H1 (cell line): ENCODE data around the gene USP13. TPM values are rescaled to one million over a fixed set of nuclear protein-coding genes. Genes with fewer than 3 reads are reported as not detected.

Source experiments
- CTCF ChIA-PET: fragments of 300-600 bp; sonication (Branson Sonifier 250); formaldehyde crosslinking; loops from one replicate; lab custom pipeline; 2021; ENCODE audit not compliant: partially characterized antibody; lab: Charles Lee
- POLR2A ChIA-PET: fragments of 300-600 bp; sonication (Branson Sonifier 250); formaldehyde crosslinking; loops from one replicate; lab custom pipeline; 2021; ENCODE audit warnings: inconsistent platforms; ENCODE audit not compliant: partially characterized antibody; lab: Charles Lee
- DNase-seq, 2 experiments: peaks; one replicate each; pipeline versions ENCODE4 v3.0.0 to v3.0.0-alpha.2; 2010 to 2022; ENCODE audit warnings: low spot score in 2 of 2, low read depth in 1 of 2, mixed read lengths in 1 of 2
- FAIRE-seq: peaks from 2 replicates; lab custom pipeline; 2011; peaks lifted over from hg19 to GRCh38; lab: Jason Lieb, UNC
- H2AFZ ChIP-seq: 2 replicates; pipeline ENCODE4 v1.8.1; 2012; ENCODE audit warnings: low read length, inconsistent platforms
- H2AK5ac ChIP-seq: 2 replicates; pipeline ENCODE4 v1.6.1; 2013; ENCODE audit warnings: low read depth, low read length
- H2BK120ac ChIP-seq: replicated peaks from 2 replicates; pipeline ENCODE3; 2013; ENCODE audit warnings: low read depth, low read length, inconsistent platforms
- H2BK12ac ChIP-seq: 2 replicates; pipeline ENCODE4 v1.6.1; 2013; ENCODE audit warnings: low read depth, low read length
- H2BK15ac ChIP-seq: 2 replicates; pipeline ENCODE4 v1.6.1; 2013; ENCODE audit warnings: low read length
- H2BK20ac ChIP-seq: 2 replicates; pipeline ENCODE4 v1.6.1; 2013; ENCODE audit warnings: low read length
- H2BK5ac ChIP-seq: 2 replicates; pipeline ENCODE4 v1.6.1; 2013; ENCODE audit warnings: low read depth, low read length
- H3K14ac ChIP-seq: 2 replicates; pipeline ENCODE4 v1.6.1; 2013; ENCODE audit warnings: inconsistent platforms; ENCODE audit not compliant: insufficient read length
- H3K18ac ChIP-seq: 2 replicates; pipeline ENCODE4 v1.6.1; 2013; ENCODE audit warnings: low read length; ENCODE audit errors: extremely low read depth
- H3K23ac ChIP-seq: 2 replicates; pipeline ENCODE4 v1.6.1; 2013; ENCODE audit warnings: inconsistent platforms; ENCODE audit not compliant: insufficient read length
- H3K23me2 ChIP-seq: 2 replicates; pipeline ENCODE4 v1.6.1; 2013; ENCODE audit warnings: low read depth, low read length
- H3K27ac ChIP-seq: 2 replicates; pipeline ENCODE4 v1.6.1; 2011; ENCODE audit warnings: low read depth, low read length, inconsistent platforms
- H3K27me3 ChIP-seq, 4 experiments: replicated peaks in 1 of 4; 1 replicate in 1 of 4; 2 replicates in 3 of 4; pipeline versions ENCODE4 v1.6.1 to v1.8.1; 2011 to 2013; ENCODE audit warnings: low read length in 3 of 4, mild to moderate bottlenecking in 3 of 4, inconsistent platforms in 2 of 4, mixed read lengths in 2 of 4, moderate library complexity in 1 of 4; ENCODE audit not compliant: control insufficient read depth in 3 of 4, insufficient read depth in 3 of 4; ENCODE audit errors: extremely low read depth in 1 of 4
- H3K36me3 ChIP-seq, 4 experiments: 2 replicates each; pipeline versions ENCODE4 v1.6.1 to v1.8.1; 2011 to 2013; ENCODE audit warnings: mild to moderate bottlenecking in 4 of 4, low read length in 3 of 4, moderate library complexity in 2 of 4, control low read depth in 1 of 4, inconsistent platforms in 1 of 4; ENCODE audit not compliant: insufficient read depth in 4 of 4, control insufficient read depth in 2 of 4
- H3K4ac ChIP-seq: replicated peaks from 2 replicates; pipeline ENCODE3; 2013; ENCODE audit warnings: low read length, low read depth, mixed read lengths, inconsistent platforms; ENCODE audit not compliant: insufficient read length
- H3K4me1 ChIP-seq, 4 experiments: replicated peaks in 1 of 4; 1 replicate in 1 of 4; 2 replicates in 3 of 4; pipeline versions ENCODE4 v1.6.1 to v1.8.1; 2011 to 2013; ENCODE audit warnings: low read length in 3 of 4, inconsistent platforms in 2 of 4, mixed read lengths in 1 of 4; ENCODE audit not compliant: insufficient read depth in 4 of 4, control insufficient read depth in 3 of 4
- H3K4me2 ChIP-seq, 2 experiments: 2 replicates each; pipeline versions ENCODE4 v1.6.1 to v1.8.1; 2011 to 2013; ENCODE audit warnings: low read depth in 2 of 2, low read length in 2 of 2, control low read depth in 1 of 2, inconsistent platforms in 1 of 2, mild to moderate bottlenecking in 1 of 2; ENCODE audit not compliant: insufficient read depth in 1 of 2
- H3K4me3 ChIP-seq, 4 experiments: fragments of 200-600, 300-600 bp in 1 of 4; sonication (generic), shearing (Covaris generic), sonication (Bioruptor Twin) in 1 of 4; 2 replicates each; pipeline versions ENCODE4 v1.5.1 to v1.8.1; 2011 to 2016; ENCODE audit warnings: low read length in 4 of 4, low read depth in 3 of 4, control low read depth in 2 of 4, inconsistent platforms in 2 of 4, mild to moderate bottlenecking in 2 of 4, mixed read lengths in 1 of 4, moderate library complexity in 1 of 4; ENCODE audit not compliant: insufficient read depth in 2 of 4; ENCODE audit errors: extremely low read depth in 1 of 4
- H3K56ac ChIP-seq: replicated peaks from 2 replicates; pipeline ENCODE3; 2013; ENCODE audit warnings: low read depth, mild to moderate bottlenecking, mixed read lengths, low read length, inconsistent platforms; ENCODE audit not compliant: insufficient read length
- H3K79me1 ChIP-seq: 2 replicates; pipeline ENCODE4 v1.6.1; 2013; ENCODE audit warnings: low read depth, low read length, control low read depth
- H3K79me2 ChIP-seq, 2 experiments: 2 replicates each; pipeline versions ENCODE4 v1.6.1 to v1.8.1; 2012 to 2013; ENCODE audit warnings: low read length in 2 of 2, mild to moderate bottlenecking in 2 of 2, inconsistent platforms in 1 of 2; ENCODE audit not compliant: insufficient read depth in 2 of 2, control insufficient read depth in 1 of 2
- H3K9ac ChIP-seq, 4 experiments: replicated peaks in 1 of 4; 1 replicate in 1 of 4; 2 replicates in 3 of 4; pipeline versions ENCODE4 v1.6.1 to v1.8.1; 2011 to 2013; ENCODE audit warnings: low read depth in 3 of 4, low read length in 3 of 4, control low read depth in 2 of 4, mild to moderate bottlenecking in 2 of 4, moderate library complexity in 2 of 4, inconsistent platforms in 1 of 4; ENCODE audit errors: extremely low read depth in 1 of 4
- H3K9me3 ChIP-seq, 2 experiments: 2 replicates each; pipeline versions ENCODE4 v1.6.1 to v1.8.1; 2012 to 2013; ENCODE audit warnings: mild to moderate bottlenecking in 2 of 2, moderate library complexity in 2 of 2, control low read depth in 1 of 2, inconsistent platforms in 1 of 2, low read depth in 1 of 2, low read length in 1 of 2, mixed read lengths in 1 of 2; ENCODE audit not compliant: insufficient read depth in 2 of 2
- H4K20me1 ChIP-seq, 2 experiments: replicated peaks in 1 of 2; 2 replicates each; pipeline versions ENCODE3 to v1.8.1; 2011 to 2013; ENCODE audit warnings: inconsistent platforms in 2 of 2, low read length in 2 of 2, mild to moderate bottlenecking in 1 of 2; ENCODE audit not compliant: insufficient read depth in 2 of 2, control insufficient read depth in 1 of 2
- H4K5ac ChIP-seq: 2 replicates; pipeline ENCODE4 v1.6.1; 2013; ENCODE audit warnings: low read length, low read depth, mixed read lengths, inconsistent platforms; ENCODE audit not compliant: insufficient read length
- H4K8ac ChIP-seq: 2 replicates; pipeline ENCODE4 v1.8.0; 2013; ENCODE audit warnings: mild to moderate bottlenecking, moderate library complexity, low read length, inconsistent platforms; ENCODE audit not compliant: insufficient read depth; ENCODE audit errors: extremely low read depth
- H4K91ac ChIP-seq: replicated peaks from 2 replicates; pipeline ENCODE3; 2013; ENCODE audit warnings: low read length, mixed read lengths, inconsistent platforms; ENCODE audit not compliant: insufficient read length
- CBX8 ChIP-seq: fragments of 300-800, 300-1000 bp; sonication (generic); IDR thresholded peaks from 2 replicates; pipeline ENCODE4 v1.7.1; 2016; ENCODE audit warnings: low read depth, low read length, borderline replicate concordance
- CHD1 ChIP-seq: IDR thresholded peaks from 2 replicates; pipeline ENCODE4 v1.6.1; 2012; ENCODE audit warnings: low read depth, low read length, improper control_type of control experiment
- CHD2 ChIP-seq: IDR thresholded peaks from 2 replicates; pipeline ENCODE4 v1.6.1; 2012; ENCODE audit warnings: low read length, improper control_type of control experiment
- CTBP2 ChIP-seq: IDR thresholded peaks from 2 replicates; pipeline ENCODE4 v1.7.0; 2011; ENCODE audit warnings: borderline replicate concordance, mild to moderate bottlenecking, moderate library complexity, mixed read lengths, low read length; ENCODE audit not compliant: insufficient read depth, insufficient read length
- EZH2 ChIP-seq: fragments of 200-600 bp; sonication (generic); IDR thresholded peaks from 2 replicates; pipeline ENCODE4 v1.7.1; 2012; ENCODE audit warnings: low read depth, mild to moderate bottlenecking, moderate library complexity, low read length, inconsistent platforms; ENCODE audit not compliant: severe bottlenecking
- HDAC2 ChIP-seq, 2 experiments: fragments of 300-600 bp in 1 of 2; sonication (generic) in 1 of 2; IDR thresholded peaks; 2 replicates each; pipeline ENCODE4 v1.6.1; 2011 to 2012; ENCODE audit warnings: low read depth in 2 of 2, low read length in 2 of 2, mild to moderate bottlenecking in 2 of 2, moderate library complexity in 2 of 2, borderline replicate concordance in 1 of 2, inconsistent platforms in 1 of 2
- JUN ChIP-seq: IDR thresholded peaks from 2 replicates; pipeline ENCODE4 v1.6.1; 2011; ENCODE audit warnings: low read depth, mild to moderate bottlenecking, improper control_type of control experiment, low read length
- NANOG ChIP-seq: IDR thresholded peaks from 2 replicates; pipeline ENCODE4 v1.6.1; 2011; ENCODE audit warnings: low read length, low read depth, mild to moderate bottlenecking, inconsistent platforms; ENCODE audit not compliant: insufficient read depth, poor library complexity, severe bottlenecking
- POLR2A ChIP-seq, 2 experiments: IDR thresholded peaks; 1 replicate in 1 of 2; 2 replicates in 1 of 2; pipeline ENCODE4 v1.6.1; 2011; ENCODE audit warnings: low read depth in 2 of 2, low read length in 2 of 2, mild to moderate bottlenecking in 2 of 2; ENCODE audit errors: control extremely low read depth in 1 of 2
- SP2 ChIP-seq: IDR thresholded peaks from 2 replicates; pipeline ENCODE4 v1.6.1; 2012; ENCODE audit warnings: mild to moderate bottlenecking, low read length, inconsistent platforms
- SRF ChIP-seq: IDR thresholded peaks from 2 replicates; pipeline ENCODE4 v1.6.1; 2011; ENCODE audit warnings: mild to moderate bottlenecking, low read depth, low read length, moderate library complexity
- TBP ChIP-seq: IDR thresholded peaks from 2 replicates; pipeline ENCODE4 v1.6.1; 2011; ENCODE audit warnings: low read depth, low read length, improper control_type of control experiment
- YY1 ChIP-seq: IDR thresholded peaks from 2 replicates; pipeline ENCODE4 v1.6.1; 2011; ENCODE audit warnings: low read depth, mild to moderate bottlenecking, low read length
- WGBS, 2 experiments: shearing (Covaris generic) in 1 of 2; methylation state at CpG; one replicate each; pipeline versions ENCODE4 v1.1.6 to v1.1.7; 2013 to 2015; ENCODE audit warnings: low lambda C conversion rate in 2 of 2, mixed read lengths in 2 of 2, inconsistent platforms in 1 of 2, low coverage in 1 of 2, missing lambda C conversion rate in 1 of 2; ENCODE audit not compliant: insufficient replicate concordance in 2 of 2, insufficient coverage in 1 of 2, insufficient read length in 1 of 2; ENCODE audit errors: extremely low coverage in 1 of 2, missing lambda C conversion rate in 1 of 2; 5-methylcytosine and 5-hydroxymethylcytosine counted together
- polyA plus RNA-seq, 7 experiments: library from polyadenylated mRNA; depleted of rRNA in 3 of 7; stranded (reverse) in 5 of 7; unstranded in 2 of 7; fragments of >200 nt in 5 of 7; fragments of 200-250 nt in 2 of 7; gene quantifications; 1 replicate in 5 of 7; 2 replicates in 1 of 7; 4 replicates in 1 of 7; pipeline versions ENCODE4 v1.2.1 to v1.2.3, GENCODE V29; 2011 to 2013; ENCODE audit warnings: missing spikeins in 2 of 7, mixed read lengths in 2 of 7
- total RNA-seq: library from RNA; stranded (reverse); fragmentation: NEBNext Ultra II Directional; extraction: Animal tissue kit (Norgen Biotek cat#: 25700); gene quantifications from 2 replicates; pipeline ENCODE4 v1.2.1, GENCODE V29; 2021
- TF ChIP-seq, protein P1 (sequence below): IDR thresholded peaks from 2 replicates; pipeline ENCODE4 v1.6.1; 2011; ENCODE audit warnings: low read depth, mild to moderate bottlenecking, low read length; ENCODE audit not compliant: insufficient read depth

Gene USP13
- total and polyA plus RNA-seq, 2 of the 8 experiments (the other 6 are each of a cell fraction or from before 2014, with no cell fraction given): 7.9 to 25.9 TPM

DNA sequence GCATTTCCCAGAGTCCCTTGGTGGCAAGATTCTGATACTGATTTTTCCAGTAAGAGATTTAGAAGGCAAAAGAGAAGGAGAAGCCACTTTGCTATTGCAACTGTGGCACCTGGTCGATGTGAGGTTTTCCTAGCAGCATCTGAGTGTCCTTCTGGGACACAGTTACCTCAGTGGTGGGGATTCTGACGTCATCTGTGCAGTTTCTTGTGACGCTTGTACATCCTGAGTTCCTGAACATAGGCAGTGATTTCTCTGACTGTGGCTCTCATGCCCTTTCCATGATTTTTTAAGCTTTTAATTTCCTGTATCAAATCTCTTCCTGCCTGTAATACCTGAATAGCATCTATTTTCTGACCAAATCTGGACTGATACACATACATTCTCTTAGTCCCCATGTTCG is 8.9 kb downstream of the USP13 start:
- ChIA-PET POLR2A (interaction anchor here (1.9 to 2.4 kb wide), 3 partner anchors 9 to 12 kb away, joined by 4 to 11 read pairs (median 9); partner anchors contain the start of gene USP13), CTCF (interaction anchor here (0.6 to 5.8 kb wide), 7 partner anchors 9 to 257 kb away, joined by 3 to 29 read pairs (median 3); partner anchors contain the start of gene USP13)
- H3K4me1 ChIP-seq: peaks cover 6 to 13% (median 10%) of the 10 kb centered on the region in 4 experiments
- DNase-seq: no peak
- H4K91ac ChIP-seq: no peak overlapping the region
- FAIRE-seq: no peak
- H3K79me1 ChIP-seq: peaks cover 24% of the 10 kb centered on the region
- whole genome bisulfite sequencing, 2 experiments: 90% methylated on average over 4 of the region's 4 CpGs; no CpG with 5 or more reads in 1 of the 2 experiments
- H2BK12ac ChIP-seq: no peak overlapping the region
- no peaks in the 10 kb centered on the region for H3K27me3 ChIP-seq
- no peak overlapping the region; a peak in 1 of 7 replicates for H3K9ac ChIP-seq
- no peak overlapping the region for H4K5ac ChIP-seq
- no peak overlapping the region for H2AFZ ChIP-seq
- no peak overlapping the region for H3K18ac ChIP-seq
- no peak overlapping the region for H2BK20ac ChIP-seq
- no peak overlapping the region for H3K4me3 ChIP-seq
- no peak overlapping the region for H2BK15ac ChIP-seq
- H4K8ac ChIP-seq: no peak overlapping the region
- H2BK120ac ChIP-seq: no peak overlapping the region
- no peak overlapping the region for H3K23ac ChIP-seq
- peaks cover 6 to 12% of the 10 kb centered on the region in 2 experiments for H4K20me1 ChIP-seq
- H3K36me3 ChIP-seq: no peaks in the 10 kb centered on the region
- H3K9me3 ChIP-seq: no peaks in the 10 kb centered on the region
- H2AK5ac ChIP-seq: no peak overlapping the region; the same call in 1 of the 2 replicates
- H3K4ac ChIP-seq: no peak overlapping the region
- no peak overlapping the region for H3K4me2 ChIP-seq
- H3K56ac ChIP-seq: no peak overlapping the region
- no peak overlapping the region for H3K27ac ChIP-seq
- no peaks in the 10 kb centered on the region for H3K23me2 ChIP-seq
- H3K79me2 ChIP-seq: peaks cover 16 to 94% of the 10 kb centered on the region in 2 experiments
- no peak overlapping the region for H2BK5ac ChIP-seq
- no peak overlapping the region for H3K14ac ChIP-seq
- no peak for TF ChIP-seq CHD2
- no peak for TF ChIP-seq TBP
- no peak for TF ChIP-seq SP2
- no peak for TF ChIP-seq POLR2A (IDR thresholded peaks at IDR 0.05; ENCODE audit: control extremely low read depth in 1 of 2, low read depth in 2 of 2, low read length in 2 of 2)
- no peak for TF ChIP-seq SRF
- TF ChIP-seq, protein P1, sequence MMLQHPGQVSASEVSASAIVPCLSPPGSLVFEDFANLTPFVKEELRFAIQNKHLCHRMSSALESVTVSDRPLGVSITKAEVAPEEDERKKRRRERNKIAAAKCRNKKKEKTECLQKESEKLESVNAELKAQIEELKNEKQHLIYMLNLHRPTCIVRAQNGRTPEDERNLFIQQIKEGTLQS: no peak
- no peak for TF ChIP-seq CTBP2
- TF ChIP-seq HDAC2 (IDR thresholded peaks at IDR 0.05; ENCODE audit: borderline replicate concordance in 1 of 2, low read depth in 2 of 2, low read length in 2 of 2): no peak
- TF ChIP-seq CBX8: no peak
- no peak for TF ChIP-seq EZH2
- TF ChIP-seq YY1: no peak
- no peak for TF ChIP-seq JUN
- no peak for TF ChIP-seq NANOG
- TF ChIP-seq CHD1: no peak
